DMS 273 treated with DMSO at 0.1 percent for 48 hours (cell line): ENCODE measurements around the gene ACAP2.

Experiments used
- DNase-seq: peaks from one replicate; lab custom pipeline; 2025; lab: John Stamatoyannopoulos, UW

ACAP2 gene

DNA sequence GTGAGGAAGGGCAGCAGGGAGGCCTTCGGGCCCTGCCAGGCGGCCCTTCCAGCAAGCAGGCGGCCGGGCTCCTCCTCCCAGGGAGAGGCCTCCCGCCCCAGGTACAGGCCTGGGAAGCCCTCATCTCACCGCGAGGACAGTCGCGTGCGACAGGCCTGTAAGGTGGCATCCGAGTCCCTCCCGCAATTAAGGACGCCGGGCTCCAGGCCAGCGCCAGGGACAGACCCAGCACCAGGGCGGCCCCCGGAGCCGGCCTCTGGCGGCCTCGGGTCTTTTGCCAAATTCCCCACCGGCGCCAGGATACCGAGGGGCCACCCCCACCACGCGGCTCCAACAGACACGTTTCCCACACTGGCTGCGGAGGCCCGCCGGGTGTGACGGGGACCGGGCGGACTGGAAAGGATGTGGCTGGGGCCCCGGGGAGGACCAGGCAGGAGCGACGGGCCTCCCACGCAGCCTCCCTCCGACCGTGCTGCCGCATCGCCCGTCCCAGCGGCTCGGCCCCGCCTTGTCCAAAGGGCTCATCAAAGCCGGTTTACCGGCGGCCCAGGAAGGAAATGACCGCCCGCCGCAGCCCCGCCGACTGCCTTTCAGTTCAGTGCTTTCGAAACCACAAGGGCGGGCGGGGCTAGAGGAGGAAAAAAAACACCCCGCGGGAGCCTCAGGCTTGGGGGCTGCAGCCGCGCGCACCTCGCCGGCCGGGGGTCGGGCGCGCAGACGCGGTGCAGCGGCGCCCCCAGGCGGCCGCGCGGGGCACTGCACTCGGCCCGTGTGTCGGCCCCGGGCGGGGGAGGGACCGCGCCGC lies 183.1 kb downstream of the ACAP2 start:
- DNase-seq, result peak; percentile 78

DNA sequence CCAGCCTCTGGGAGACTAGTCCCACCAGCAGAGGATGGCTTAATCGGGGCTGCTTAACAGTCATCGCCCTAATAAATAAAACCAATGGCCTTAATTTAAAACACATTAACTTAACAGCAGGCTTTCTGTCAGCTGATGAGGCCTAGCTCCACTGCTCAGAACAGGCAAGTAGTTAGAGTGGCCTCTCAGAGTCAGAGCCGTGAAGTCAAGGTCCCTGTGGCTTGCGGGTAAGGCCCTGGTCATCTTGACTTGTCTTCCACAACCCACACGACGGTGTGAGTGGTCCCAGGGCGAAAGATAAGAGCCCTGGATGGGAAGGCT lies 183.7 kb downstream of the ACAP2 start:
- DNase-seq, result no peak

DNA sequence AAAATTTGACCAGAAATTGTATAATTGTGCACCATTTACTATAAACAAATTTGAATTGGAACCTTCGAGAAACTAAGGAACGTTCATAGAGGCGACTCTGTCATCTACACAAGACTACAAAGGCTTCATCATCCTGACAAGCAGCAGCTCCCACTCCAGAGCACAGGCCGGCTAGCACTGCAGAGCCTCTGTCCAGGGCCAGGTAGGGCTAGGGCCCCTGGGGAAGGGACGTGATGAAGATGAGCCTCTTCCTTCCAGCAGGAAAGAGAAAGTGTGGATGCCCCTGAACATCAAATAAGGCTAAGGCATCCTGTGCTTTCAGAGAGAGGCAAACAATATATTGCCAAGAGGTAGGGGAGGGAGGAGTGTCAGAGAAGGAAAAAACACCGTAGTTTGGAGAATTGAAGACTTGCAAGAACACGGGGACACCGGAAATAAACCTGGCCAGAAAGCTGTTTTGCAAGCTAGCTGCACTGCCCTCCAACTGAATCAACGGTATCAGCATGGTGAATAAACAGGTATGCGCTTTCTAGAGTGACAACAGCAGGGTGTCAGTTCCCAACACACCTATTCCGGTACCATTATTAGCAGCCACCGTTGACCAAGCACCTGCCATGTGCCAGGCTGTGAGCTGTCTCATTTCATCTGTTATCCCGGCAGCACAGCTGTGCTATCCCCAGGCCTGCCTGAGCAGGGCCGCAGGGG lies 184.2 kb downstream of the ACAP2 start:
- peak; percentile 73 for DNase-seq

DNA sequence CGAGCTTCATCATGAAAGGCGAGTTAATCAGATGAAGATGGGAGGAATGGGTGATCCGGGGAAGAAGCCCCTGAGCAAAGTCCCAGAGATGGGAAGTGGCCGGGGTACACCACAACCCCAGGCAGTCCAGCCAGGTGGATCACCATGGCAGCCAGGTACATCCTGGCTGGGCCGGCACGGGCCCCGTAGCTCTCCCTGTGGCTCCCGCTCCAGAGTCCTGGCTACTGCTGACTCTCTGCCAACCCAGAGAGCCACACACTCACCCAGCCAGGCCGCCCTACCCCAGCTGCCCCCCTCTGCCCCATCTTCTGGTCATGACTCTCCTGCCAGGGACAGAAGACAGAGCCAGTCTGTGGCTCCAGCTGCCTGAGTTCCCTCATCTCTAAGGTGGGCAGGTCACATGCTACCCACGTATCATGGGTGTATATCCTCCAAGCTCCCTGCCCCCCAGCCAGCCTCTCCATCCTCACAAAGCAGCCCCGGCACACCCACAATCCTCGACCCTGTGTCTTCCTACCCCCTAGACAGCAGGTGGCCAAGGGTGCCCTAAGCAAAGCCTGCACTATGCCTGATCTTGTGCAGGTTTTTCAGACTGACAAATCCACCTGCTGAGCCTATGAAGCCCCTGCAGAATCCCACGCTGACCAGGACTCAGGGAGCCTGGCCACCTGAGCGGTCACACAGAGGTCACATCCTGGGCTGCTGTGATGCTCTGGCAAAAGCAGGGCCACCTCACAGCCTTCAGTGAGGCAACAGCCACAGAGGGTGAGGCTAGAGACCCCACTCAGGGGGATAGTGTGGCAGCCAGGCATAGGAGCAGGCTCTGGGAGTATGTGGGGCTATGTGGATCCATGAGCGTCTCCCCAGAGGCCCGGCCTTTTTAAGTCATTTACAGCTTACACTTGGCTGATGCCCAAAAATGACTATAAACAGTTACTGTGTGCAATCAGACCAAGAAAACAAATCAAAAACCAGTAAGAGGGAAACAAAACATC lies 185.1 kb downstream of the ACAP2 start:
- no peak for DNase-seq

- DNase-seq, result no peak
Observed at GRCh38 chr3:195256639-195257453, 186.0 kb downstream of the ACAP2 start.

DNA sequence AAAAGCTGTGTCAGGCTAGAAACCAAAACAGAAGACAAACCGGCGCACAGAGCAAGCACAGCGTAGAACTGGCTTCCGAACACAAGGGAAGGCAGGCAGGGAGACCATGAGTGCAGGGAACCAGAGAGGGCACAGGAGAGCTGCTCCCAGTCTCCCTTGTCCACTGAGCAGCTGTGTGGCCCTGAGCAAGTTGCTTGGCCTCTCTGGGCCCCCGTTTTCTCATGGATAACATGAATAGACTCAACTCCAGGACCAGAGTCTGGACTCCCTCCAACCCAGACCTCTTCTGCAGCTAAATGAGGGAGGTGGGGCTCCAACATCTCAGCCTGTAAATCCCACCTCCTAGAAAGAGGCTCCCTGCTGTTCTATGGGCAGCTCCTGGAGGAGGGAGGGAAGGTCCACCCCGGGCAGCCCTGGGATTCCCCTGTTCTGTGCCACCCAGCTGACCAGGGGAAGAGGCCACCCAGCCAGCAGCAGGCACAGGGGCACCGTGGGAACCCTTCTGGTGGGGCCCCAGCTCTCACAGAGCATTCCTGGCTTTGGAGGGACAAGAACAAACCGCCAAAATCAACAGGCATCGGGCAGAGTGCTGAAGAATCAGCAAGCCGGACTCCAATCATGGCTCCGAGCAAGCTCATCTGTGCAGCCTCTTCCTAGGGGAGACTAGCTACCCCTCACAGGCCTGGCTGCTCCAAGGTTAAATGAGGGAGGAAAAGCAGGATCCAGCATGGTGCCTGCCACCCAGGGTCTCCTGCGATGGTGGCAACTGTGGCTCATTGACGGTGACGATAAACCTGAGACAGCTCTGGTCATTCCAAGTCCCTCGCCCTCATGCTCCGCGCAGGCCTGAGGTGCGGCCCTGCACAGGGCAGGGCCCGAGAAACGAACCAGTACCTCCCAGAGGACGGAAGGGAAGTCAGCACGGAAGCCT lies 187.0 kb downstream of the ACAP2 start:
- no peak for DNase-seq

- DNase-seq, result no peak
Observed at GRCh38 chr3:195255176-195255500, 187.7 kb downstream of the ACAP2 start.

- peak; percentile 34 for DNase-seq
Observed at GRCh38 chr3:195254454-195255175, 188.2 kb downstream of the ACAP2 start.

GRCh38 chr3:195253923-195254432 lies 188.8 kb downstream of the ACAP2 start:
- DNase-seq, result peak; percentile 84

DNA sequence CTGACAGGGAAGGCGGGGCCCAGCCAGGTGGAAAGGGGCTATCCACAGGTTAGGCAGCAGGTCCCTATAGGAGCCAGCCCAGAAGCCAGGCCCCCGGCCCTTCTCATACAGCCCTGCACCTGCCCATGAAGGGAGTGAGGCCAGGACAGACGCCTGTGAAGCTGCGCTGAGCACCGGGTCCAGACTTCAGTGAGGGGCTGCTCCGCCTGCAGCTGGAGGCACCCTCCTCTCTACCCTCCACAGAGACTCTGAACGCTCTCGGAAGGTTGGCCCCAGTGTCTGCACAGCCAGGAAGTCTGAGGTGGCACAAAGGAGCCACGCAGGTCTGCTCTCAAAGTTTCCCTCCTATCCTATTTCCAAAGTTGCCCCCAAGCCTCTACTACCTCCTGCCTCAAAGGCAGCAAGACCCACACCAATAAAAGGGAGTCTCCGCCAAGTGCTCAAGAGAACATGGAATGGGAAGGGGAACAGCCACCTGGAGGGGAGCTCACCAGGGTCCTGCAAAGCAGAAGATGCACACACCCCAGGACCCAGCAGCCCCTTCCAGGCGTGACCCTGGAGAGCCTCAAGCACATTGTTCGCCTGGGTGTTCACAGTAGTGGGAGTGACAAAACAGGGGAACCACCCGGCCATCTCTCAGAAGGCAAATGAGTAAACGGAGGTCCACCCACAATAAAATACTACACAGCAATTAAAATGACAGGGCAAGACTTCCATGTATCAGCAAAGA lies 191.3 kb downstream of the ACAP2 start:
- DNase-seq, result no peak

DNA sequence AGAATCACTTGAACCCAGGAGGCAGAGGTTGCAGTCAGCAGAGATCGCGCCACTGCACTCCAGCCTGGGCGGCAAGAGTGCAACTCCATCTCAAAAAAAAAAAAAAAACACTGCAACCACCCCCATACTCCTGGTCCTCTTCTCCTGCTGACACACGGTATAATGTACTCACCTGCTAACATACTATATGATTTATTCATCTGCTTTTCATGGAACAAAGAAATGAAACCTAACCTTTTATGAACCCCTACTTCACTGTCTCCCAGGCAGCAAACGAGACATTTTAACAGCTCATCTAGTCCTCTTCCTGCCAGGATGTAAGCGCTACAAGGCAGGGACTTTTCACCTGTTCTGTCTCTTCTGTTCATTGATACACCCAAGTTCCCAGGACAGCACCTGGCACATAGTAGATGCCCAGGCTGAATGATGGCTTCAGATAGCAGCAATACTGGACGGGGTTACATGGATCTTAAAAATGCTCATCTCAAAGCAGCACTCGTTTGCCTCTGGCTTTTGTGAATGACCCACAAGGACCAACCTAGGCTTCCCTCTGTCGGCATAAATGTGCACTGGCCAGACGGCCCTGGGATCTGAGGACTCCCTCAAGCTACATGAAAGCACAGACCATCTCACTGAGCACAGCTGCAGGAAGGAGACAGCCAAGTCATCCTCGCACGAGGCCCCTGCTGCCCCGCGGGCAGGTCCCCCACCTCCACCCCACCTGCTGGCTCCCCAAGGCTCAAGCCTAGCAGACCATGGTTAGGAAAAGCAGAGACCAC lies 192.2 kb downstream of the ACAP2 start:
- peak; percentile 54 for DNase-seq

GRCh38 chr3:195249858-195250464 lies 192.9 kb downstream of the ACAP2 start:
- no peak for DNase-seq

DNA sequence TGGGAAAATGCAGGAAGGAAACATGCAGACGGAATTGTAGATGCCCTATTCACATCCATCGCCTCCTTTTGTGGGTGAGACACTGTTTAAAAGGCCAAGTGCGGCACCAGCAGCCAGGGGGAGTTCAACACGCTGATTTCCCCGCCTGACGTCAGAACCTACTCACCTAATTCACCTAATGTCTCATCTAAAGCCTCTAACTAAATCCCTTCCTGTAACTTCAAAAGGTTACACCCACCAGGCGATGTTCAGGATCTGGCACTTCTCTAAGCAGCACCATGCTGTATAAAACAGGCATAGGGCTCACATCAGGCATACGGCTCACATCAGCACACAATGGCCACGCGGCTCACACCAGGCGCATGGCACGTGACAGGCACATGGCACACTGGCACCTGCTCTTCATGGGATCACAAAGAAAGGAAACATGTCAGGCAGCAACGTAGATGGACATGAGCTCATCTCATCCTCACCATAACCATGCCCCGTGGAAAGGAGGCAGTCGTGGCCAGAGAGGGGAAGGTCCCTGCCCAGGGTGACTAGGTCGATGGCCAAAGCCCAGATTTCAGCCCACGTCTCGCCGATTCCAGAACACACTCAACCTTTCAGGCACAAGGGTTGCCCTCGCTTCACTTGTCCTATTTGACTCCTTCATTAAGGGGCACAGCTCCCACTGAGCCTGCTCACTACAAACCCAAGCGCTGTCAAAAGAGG lies 193.6 kb downstream of the ACAP2 start:
- DNase-seq, result no peak

- DNase-seq, result no peak
Observed at GRCh38 chr3:195248281-195248680, 194.5 kb downstream of the ACAP2 start.

GRCh38 chr3:195247863-195248189 lies 195.0 kb downstream of the ACAP2 start:
- DNase-seq, result peak; percentile 30

DNA sequence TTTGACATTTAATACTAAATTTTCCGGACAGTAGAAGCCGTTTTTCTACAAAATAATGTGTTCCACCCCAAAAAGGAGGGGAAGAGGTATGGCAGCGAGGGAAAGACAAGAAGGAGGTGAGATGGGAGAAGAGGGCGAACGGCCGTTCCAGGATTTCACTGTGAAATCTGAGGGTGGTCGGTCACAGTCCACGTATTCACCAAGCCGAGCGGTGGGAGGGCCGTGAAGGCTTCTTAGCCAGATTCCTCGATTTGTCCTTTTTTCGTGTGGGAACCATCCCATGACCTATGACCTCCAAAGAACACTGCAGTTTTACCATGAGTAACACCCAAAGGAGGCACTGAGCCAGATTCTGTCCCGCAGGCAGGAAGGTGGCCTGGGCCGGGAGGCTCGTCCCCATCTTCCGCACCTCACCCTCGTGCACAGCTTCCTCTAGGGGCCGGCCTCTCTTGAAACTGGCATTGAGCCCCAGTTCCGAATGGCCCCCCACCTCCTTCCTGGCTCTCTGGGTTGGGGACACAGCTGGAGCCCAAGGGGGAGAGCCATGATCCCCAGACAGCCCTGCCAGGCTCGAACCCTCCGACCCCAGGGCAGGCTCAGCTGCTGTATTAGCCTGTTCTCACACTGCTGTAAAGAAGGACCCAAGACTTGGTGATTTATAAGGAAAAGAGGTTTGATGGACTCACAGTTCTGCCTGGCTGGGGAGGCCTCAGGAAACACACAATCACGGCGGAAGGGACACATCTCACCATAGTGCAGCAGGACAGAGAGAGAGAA lies 195.5 kb downstream of the ACAP2 start:
- peak; percentile 46 for DNase-seq
